ENCODE results near the gene CGN.
"Not testable (repeated sequence)": the region's sequence is repeated elsewhere in the genome, so short reads cannot be mapped to it uniquely, and the experiment has no call there.

CGN gene

GRCh38 chr1:151520359-151520758 lies 9.2 kb downstream of the CGN start:
- no peak for DNase-seq (ENCODE audit: low read depth, low spot score)

GRCh38 chr1:151522427-151522826 lies 11.2 kb downstream of the CGN start:
- DNase-seq (ENCODE audit: low read depth, low spot score) = not testable (repeated sequence)

DNA sequence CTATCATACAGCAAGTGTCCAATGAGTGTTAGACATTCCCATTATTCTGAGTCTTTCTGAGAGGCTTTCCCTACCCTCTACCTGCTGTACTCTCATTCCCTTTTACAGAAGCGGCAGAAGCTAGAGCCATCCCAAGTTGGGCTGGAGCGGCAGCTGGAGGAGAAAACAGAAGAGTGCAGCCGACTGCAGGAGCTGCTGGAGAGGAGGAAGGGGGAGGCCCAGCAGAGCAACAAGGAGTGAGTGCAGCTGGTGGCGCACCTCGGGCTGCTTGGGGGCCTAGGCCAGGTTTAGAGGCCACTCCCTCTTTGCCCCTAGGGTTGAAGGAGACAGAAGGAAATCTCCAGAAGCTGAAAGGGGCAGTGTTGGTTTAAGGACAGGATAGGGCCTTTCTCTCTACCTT lies 12.1 kb downstream of the CGN start:
- DNase-seq (ENCODE audit: low read depth, low spot score) = no peak

DNA sequence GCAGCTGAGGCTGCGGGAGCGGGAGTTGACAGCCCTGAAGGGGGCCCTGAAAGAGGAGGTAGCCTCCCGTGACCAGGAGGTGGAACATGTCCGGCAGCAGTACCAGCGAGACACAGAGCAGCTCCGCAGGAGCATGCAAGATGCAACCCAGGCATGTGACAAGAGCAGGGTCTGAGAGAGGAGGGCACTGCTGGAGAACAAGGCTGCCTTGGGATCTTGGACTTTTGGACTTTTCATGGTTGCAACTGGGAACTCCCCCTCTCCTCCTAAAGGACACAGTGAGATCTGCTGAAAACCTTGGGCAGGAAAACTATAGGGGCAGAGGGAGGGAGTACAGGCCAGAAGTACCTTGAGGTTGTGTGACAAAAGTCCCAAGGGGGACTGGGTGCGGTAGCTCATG lies 13.5 kb downstream of the CGN start:
- no peak for DNase-seq (ENCODE audit: low read depth, low spot score)

DNA sequence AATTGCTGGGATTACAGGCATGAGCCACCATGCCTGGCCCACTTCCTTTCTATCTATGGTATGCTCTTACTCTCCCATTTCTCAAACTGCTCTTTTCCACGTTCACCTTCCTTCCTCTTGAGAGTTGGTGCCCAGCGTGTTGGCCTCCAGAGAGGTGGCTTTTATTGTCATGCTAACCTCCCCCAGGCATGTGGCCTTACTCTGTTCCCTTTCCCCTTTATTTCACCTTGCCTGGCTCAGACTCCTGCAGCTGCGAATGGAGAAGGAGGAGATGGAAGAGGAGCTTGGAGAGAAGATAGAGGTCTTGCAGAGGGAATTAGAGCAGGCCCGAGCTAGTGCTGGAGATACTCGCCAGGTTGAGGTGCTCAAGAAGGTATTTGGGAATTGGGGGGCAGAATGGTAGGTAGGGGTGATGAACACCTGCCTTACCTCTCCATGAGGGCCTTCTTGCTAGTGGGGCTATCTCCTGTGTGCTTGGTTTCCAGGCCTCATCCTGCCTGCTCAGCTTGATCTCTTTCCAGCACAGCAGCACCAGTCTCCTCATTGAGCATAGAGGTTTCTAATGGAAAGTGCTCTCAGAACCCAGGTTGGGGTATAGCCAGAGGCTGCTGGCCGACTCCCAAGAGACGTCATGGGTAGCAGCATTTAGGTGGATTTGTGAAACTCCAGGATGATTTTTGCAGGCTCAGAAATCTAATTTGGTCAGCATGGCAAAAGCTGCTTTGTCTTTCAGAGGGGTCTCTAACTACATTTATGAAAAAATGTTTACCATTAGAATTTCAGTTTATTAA lies 15.7 kb downstream of the CGN start:
- DNase-seq (ENCODE audit: low read depth, low spot score) = no peak

DNA sequence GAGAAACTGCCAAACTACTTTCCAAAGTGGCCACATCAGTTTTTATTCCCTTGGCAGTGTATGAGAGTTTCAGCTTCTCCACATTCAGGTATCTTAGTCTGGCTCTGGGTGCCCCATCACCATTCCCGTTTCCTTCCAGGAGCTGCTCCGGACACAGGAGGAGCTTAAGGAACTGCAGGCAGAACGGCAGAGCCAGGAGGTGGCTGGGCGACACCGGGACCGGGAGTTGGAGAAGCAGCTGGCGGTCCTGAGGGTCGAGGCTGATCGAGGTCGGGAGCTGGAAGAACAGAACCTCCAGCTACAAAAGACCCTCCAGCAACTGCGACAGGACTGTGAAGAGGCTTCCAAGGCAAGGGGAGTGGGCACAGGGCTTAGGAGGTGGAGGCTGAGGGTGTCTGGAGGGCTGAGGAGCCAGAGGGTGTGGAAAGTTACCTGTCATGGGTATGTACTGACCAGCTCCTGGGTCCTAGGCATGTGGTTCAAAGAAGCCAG lies 18.1 kb downstream of the CGN start:
- no peak for DNase-seq (ENCODE audit: low read depth, low spot score)

- no peak for DNase-seq (ENCODE audit: low read depth, low spot score)
Observed at GRCh38 chr1:151529781-151530180, 18.6 kb downstream of the CGN start.

- no peak for DNase-seq (ENCODE audit: low read depth, low spot score)
Observed at GRCh38 chr1:151530461-151530860, 19.3 kb downstream of the CGN start.

DNA sequence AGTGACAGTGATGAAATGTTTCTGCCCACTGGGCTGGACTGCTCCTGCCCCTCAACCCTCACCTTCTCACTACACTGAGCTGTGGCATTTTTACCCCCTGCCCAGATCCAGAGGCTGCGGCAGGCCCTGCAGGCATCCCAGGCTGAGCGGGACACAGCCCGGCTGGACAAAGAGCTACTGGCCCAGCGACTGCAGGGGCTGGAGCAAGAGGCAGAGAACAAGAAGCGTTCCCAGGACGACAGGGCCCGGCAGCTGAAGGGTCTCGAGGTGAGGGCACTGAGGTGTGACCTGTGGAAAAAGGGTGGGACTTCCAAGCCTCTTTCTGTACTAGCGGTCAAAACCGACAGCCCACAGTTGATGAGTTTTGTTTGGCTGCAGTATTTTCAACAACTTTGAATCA lies 22.7 kb downstream of the CGN start:
- DNase-seq (ENCODE audit: low read depth, low spot score) = no peak

- DNase-seq (ENCODE audit: low read depth, low spot score) = peak; percentile 82
Observed at GRCh38 chr1:151534662-151535278, 23.6 kb downstream of the CGN start.

- DNase-seq (ENCODE audit: low read depth, low spot score) = no peak
Observed at GRCh38 chr1:151535326-151536271, 24.4 kb downstream of the CGN start.

GRCh38 chr1:151536499-151536898 lies 25.3 kb downstream of the CGN start:
- no peak for DNase-seq (ENCODE audit: low read depth, low spot score)

DNA sequence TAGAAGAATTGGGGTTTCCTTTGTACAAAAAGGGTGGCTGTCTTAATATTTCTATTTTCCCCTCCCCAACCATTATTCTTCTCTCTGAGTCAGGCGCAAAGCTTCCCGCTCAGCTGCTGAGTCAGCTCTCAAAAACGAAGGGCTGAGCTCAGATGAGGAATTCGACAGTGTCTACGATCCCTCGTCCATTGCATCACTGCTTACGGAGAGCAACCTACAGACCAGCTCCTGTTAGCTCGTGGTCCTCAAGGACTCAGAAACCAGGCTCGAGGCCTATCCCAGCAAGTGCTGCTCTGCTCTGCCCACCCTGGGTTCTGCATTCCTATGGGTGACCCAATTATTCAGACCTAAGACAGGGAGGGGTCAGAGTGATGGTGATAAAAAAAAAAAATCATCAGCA lies 25.9 kb downstream of the CGN start:
- DNase-seq (ENCODE audit: low read depth, low spot score) = peak; percentile 96

DNA sequence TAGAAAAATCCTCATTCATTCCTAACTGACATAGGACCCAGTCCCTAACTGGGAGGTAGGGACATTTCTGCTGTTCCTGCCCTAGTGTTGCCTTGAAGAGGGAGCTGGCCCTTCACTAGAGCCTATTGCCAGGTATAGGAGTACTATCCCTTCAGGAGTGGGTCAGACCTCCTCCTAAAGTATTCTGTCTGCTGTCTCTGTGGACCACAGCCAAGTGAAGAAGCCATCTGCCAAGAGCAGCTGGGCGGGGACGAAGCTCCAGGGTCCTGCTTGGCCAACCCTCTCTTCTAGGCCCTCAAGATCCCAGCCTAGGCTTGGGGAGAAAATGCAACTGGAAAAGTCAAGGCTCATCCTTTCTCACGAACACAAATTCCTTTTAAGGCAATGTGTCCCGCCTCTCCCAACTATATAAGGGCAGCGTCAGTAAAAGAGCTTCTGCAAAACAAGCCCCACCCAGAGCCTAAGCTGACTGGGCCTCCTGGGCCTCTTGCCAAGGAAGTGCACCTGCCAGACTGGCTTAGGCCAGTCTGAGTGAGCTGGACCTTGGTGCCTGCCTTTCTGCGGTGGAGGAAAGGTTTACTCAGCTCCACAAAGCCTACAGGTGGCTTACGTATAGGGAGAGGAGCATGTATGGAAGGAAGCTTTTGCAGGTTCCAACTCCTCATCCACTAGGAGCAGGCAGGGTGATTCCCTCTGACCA lies 28.3 kb downstream of the CGN start:
- peak; percentile 91 for DNase-seq (ENCODE audit: low read depth, low spot score)

DNA sequence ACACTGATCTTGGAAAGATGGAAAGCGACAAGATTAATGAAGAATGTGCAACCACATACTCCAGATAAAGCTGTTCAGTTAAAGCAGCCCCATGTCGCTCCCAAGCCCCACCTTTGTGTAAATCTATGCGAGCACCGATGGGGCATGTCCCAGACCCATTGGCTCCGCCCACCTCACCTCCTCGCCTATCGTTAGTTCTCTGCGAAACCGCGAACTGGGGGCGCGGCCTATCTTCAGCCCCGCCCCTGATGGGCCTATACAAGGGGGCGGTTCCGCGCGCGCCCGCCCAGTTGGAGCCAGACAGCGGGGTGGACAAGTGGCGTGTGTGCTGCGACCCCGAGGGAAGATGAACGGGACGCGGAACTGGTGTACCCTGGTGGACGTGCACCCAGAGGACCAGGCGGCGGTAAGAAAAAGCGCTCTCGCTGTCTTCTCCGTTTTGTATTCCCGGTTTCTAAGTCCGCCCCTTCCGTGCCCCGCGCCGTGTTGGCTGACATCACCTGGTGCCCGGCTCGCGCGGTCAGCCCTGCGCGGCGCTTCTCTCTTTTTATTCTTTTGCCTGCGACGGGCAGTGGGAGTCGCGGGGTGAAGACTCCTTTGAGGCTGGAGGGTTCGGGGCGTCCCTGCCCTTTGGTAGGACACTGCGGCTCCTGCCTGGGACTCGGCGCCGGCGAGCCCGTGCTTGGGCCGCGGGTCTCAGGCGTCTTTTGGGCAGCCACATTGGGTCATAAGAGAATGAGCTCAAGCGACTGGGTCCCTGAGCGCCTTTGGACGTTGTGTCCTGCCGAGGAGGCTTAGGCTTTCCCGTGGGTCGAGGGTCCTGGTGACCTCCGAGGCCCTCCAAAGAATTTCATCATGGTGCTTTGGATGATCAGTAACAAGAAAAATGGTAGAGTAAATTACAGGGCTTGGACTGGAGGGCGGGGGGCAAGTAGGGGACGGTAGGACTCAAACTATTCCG lies 29.1 kb downstream of the CGN start, which contains the start of gene TUFT1:
TSS of gene TUFT1 (plus strand) at position 289 of the 961 bp plus-strand sequence. CDS start at position 347, 58 bp downstream.
- DNase-seq (ENCODE audit: low read depth, low spot score) = peak; percentile 97

GRCh38 chr1:151540982-151541377 lies 29.8 kb downstream of the CGN start:
- peak; percentile 53 for DNase-seq (ENCODE audit: low read depth, low spot score)

DNA sequence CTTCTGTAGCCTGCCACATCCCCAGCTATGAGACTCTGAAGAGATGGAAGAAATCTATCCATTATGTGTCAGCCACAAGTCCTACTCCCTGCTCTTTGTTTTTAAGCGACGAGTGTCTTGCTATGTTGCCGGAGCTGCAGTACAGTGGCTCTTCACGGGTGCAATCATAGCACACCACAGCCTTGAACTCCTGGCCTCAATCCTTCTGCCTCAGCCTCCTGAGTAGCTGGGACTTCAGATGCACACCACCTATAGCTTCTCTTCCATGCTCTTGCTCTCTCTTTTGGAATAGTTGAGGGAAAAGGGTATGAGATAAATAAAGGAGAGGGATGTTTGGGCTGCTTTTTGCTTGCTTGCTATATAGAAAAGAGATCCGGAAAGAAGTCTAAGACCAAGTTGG lies 30.6 kb downstream of the CGN start:
- no peak for DNase-seq (ENCODE audit: low read depth, low spot score)

DNA sequence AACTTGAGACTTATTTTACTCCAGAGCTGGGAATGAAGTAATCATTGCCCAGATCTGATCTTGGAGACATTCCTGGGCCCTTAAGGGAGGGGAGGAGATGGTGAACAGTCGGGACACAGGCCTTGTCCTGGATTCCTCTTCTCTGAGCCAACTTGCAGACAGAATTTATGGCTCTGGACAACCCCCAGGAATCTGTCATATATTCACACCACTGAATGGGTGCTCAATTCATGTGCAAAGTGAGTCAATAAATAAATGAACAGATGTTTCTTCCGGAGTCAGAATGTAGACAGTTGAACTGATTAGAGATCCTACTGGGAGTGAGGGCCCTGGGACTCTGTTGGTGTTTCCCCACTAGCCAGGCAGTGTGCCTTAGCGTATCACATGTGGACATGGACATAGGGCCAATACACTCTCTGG lies 31.5 kb downstream of the CGN start:
- DNase-seq (ENCODE audit: low read depth, low spot score) = peak; percentile 72

DNA sequence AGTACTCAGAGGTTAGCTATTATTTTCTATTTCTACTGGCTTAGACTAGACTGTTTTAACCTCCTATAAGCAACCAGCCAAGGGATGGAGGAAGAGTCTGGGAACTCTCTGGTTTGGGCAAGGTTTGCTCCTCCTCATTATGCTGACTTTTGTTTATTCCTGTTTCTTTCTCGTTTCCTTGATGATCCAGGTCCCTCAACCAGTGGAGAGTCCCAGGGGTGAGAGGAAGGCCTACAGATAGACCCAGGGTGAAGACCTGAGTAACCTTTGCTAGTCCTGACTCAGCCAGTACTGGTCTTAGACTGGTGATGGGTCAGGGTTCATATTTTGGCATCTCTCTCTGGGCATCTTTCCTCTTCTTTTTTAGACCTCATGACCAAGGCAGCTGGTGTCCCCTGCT lies 34.4 kb downstream of the CGN start:
- DNase-seq (ENCODE audit: low read depth, low spot score) = no peak

Data from astrocyte of the hippocampus (primary cell).